ENCODE measurements around the gene ACSM2A. TPM values are rescaled to one million over a fixed set of nuclear protein-coding genes. Genes with fewer than 3 reads are reported as not detected.
"Not testable (repeated sequence)": the region's sequence is repeated elsewhere in the genome, so short reads cannot be mapped to it uniquely, and the experiment has no call there.

Gene ACSM2A
- total and polyA plus RNA-seq, 2 of the 4 experiments (the other 2 are of a cell fraction) = not detected

- H2BK20ac ChIP-seq (ENCODE audit: low read depth, low read length); H3K4me1 ChIP-seq (ENCODE audit: control insufficient read depth, insufficient read depth, low read length); H3K56ac ChIP-seq (ENCODE audit: extremely low read depth, insufficient read depth, low read length); H2AFZ ChIP-seq (replicated peaks; ENCODE audit: low read length, poor library complexity); H2BK5ac ChIP-seq (ENCODE audit: low read depth, low read length, poor library complexity, severe bottlenecking); in situ Hi-C loops (cut with MboI; ENCODE audit: low sequenced_read_pairs); H2AK5ac ChIP-seq (ENCODE audit: low read depth, low read length); H3K9me1 ChIP-seq (ENCODE audit: insufficient read depth, low read length); H3K4me3 ChIP-seq (ENCODE audit: insufficient read depth, low read depth, low read length); dilution Hi-C loops (cut with HindIII; ENCODE audit: low sequenced_read_pairs, unreplicated experiment); H3K27ac ChIP-seq (ENCODE audit: insufficient read depth, low read length); H3K4me2 ChIP-seq (ENCODE audit: low read depth, low read length); H3K27me3 ChIP-seq (ENCODE audit: control insufficient read depth, insufficient read depth, low read length); H2AK9ac ChIP-seq (replicated peaks; ENCODE audit: low read depth, low read length, poor library complexity); CTCF ChIA-PET; H4K91ac ChIP-seq (ENCODE audit: insufficient read depth, low read depth, low read length); H3K9ac ChIP-seq (ENCODE audit: low read depth, low read length); DNase-seq; H4K8ac ChIP-seq (ENCODE audit: low read depth in 2 of 2, low read length in 2 of 2); intact Hi-C loops (cut with micrococcal nuclease); H3K9me3 ChIP-seq (ENCODE audit: control insufficient read depth, insufficient read depth, low read length); H3K23ac ChIP-seq (ENCODE audit: low read depth, low read length); H2BK120ac ChIP-seq (ENCODE audit: low read depth, low read length); H2BK15ac ChIP-seq (ENCODE audit: low read depth, low read length); H3K4ac ChIP-seq (ENCODE audit: low read depth, low read length); H3K14ac ChIP-seq (replicated peaks; ENCODE audit: low read depth, low read length); ATAC-seq (ENCODE audit: low read depth); POLR2A ChIA-PET (ENCODE audit: unreplicated experiment); H3K18ac ChIP-seq (ENCODE audit: low read depth, low read length); H3K36me3 ChIP-seq (ENCODE audit: control insufficient read depth, insufficient read depth, low read length); H3K79me1 ChIP-seq (ENCODE audit: low read depth in 1 of 2, low read length in 2 of 2); H4K5ac ChIP-seq (ENCODE audit: low read depth, low read length); BruUV-seq (replicated peaks); H4K20me1 ChIP-seq (ENCODE audit: insufficient read depth, low read length): not testable (repeated sequence)
- no CpG with 5 or more reads among the region's 2 CpGs for WGBS, 2 experiments (ENCODE audit: extremely low coverage in 2 of 2, insufficient read length in 1 of 2)
Measured at GRCh38 chr16:20477188-20477744, 25.9 kb downstream of the ACSM2A start.

- DNase-seq; H3K9ac ChIP-seq (ENCODE audit: low read depth, low read length); H3K23ac ChIP-seq (ENCODE audit: low read depth, low read length); H3K79me1 ChIP-seq (ENCODE audit: low read depth in 1 of 2, low read length in 2 of 2); H2AFZ ChIP-seq (replicated peaks; ENCODE audit: low read length, poor library complexity); CTCF ChIA-PET; ATAC-seq (ENCODE audit: low read depth); H3K27me3 ChIP-seq (ENCODE audit: control insufficient read depth, insufficient read depth, low read length); H2AK9ac ChIP-seq (replicated peaks; ENCODE audit: low read depth, low read length, poor library complexity); H3K18ac ChIP-seq (ENCODE audit: low read depth, low read length); H4K5ac ChIP-seq (ENCODE audit: low read depth, low read length); H4K91ac ChIP-seq (ENCODE audit: insufficient read depth, low read depth, low read length); H3K4ac ChIP-seq (ENCODE audit: low read depth, low read length); H3K9me3 ChIP-seq (ENCODE audit: control insufficient read depth, insufficient read depth, low read length); H3K4me3 ChIP-seq (ENCODE audit: insufficient read depth, low read depth, low read length); H3K14ac ChIP-seq (replicated peaks; ENCODE audit: low read depth, low read length); H4K20me1 ChIP-seq (ENCODE audit: insufficient read depth, low read length); H3K36me3 ChIP-seq (ENCODE audit: control insufficient read depth, insufficient read depth, low read length); intact Hi-C loops (cut with micrococcal nuclease); dilution Hi-C loops (cut with HindIII; ENCODE audit: low sequenced_read_pairs, unreplicated experiment); H3K4me1 ChIP-seq (ENCODE audit: control insufficient read depth, insufficient read depth, low read length); H2BK20ac ChIP-seq (ENCODE audit: low read depth, low read length); H2BK15ac ChIP-seq (ENCODE audit: low read depth, low read length); H4K8ac ChIP-seq (ENCODE audit: low read depth in 2 of 2, low read length in 2 of 2); H3K9me1 ChIP-seq (ENCODE audit: insufficient read depth, low read length); H2BK5ac ChIP-seq (ENCODE audit: low read depth, low read length, poor library complexity, severe bottlenecking); in situ Hi-C loops (cut with MboI; ENCODE audit: low sequenced_read_pairs); BruUV-seq (replicated peaks); H2BK120ac ChIP-seq (ENCODE audit: low read depth, low read length); H3K4me2 ChIP-seq (ENCODE audit: low read depth, low read length); H3K27ac ChIP-seq (ENCODE audit: insufficient read depth, low read length); H3K56ac ChIP-seq (ENCODE audit: extremely low read depth, insufficient read depth, low read length); H2AK5ac ChIP-seq (ENCODE audit: low read depth, low read length); POLR2A ChIA-PET (ENCODE audit: unreplicated experiment): not testable (repeated sequence)
- no CpG with 5 or more reads among the region's 1 CpG for WGBS, 2 experiments (ENCODE audit: extremely low coverage in 2 of 2, insufficient read length in 1 of 2)
Measured at GRCh38 chr16:20483989-20484388, 32.7 kb downstream of the ACSM2A start.
